SH-SY5Y (cell line): Measurements from ENCODE around the gene CCR7.

Experiments
- GATA2 ChIP-seq: IDR thresholded peaks from 2 replicates; pipeline ENCODE4 v1.6.1; 2011; ENCODE audit warnings: mild to moderate bottlenecking, low read depth, low read length
- GATA3 ChIP-seq: IDR thresholded peaks from 2 replicates; pipeline ENCODE4 v1.6.1; 2011; ENCODE audit warnings: low read depth, mild to moderate bottlenecking, low read length, moderate library complexity

The CCR7 gene

GRCh38 chr17:40564883-40565768 is at the start of gene CCR7:
Gene CCR7 (minus strand): TSS chr17:40565472. CDS start chr17:40565409, 63 bp downstream.
- TF ChIP-seq GATA3: no peak
- TF ChIP-seq GATA2: no peak

- TF ChIP-seq GATA2 (no peak), GATA3 (no peak)
Measured at GRCh38 chr17:40614431-40615067, 49.3 kb upstream of the CCR7 start.

- TF ChIP-seq GATA2 (no peak), GATA3 (no peak)
Measured at GRCh38 chr17:40613467-40614154, 48.3 kb upstream of the CCR7 start.

- TF ChIP-seq GATA3 (no peak), GATA2 (no peak)
Measured at GRCh38 chr17:40612599-40613244, 47.5 kb upstream of the CCR7 start.

GRCh38 chr17:40611840-40612474 is 46.7 kb upstream of the CCR7 start:
- no peak for TF ChIP-seq GATA2
- TF ChIP-seq GATA3: no peak

GRCh38 chr17:40610359-40610758 is 45.1 kb upstream of the CCR7 start:
- TF ChIP-seq GATA2 (no peak), GATA3 (no peak)

- TF ChIP-seq GATA3 (no peak), GATA2 (no peak)
Measured at GRCh38 chr17:40608061-40608581, 42.8 kb upstream of the CCR7 start.

GRCh38 chr17:40607641-40608040 is 42.4 kb upstream of the CCR7 start:
- no peak for TF ChIP-seq GATA3
- no peak for TF ChIP-seq GATA2

GRCh38 chr17:40606548-40607353 is 41.5 kb upstream of the CCR7 start:
- TF ChIP-seq GATA2: no peak
- TF ChIP-seq GATA3: no peak

GRCh38 chr17:40605306-40605705 is 40.0 kb upstream of the CCR7 start:
- TF ChIP-seq GATA2 (no peak), GATA3 (no peak)

- TF ChIP-seq GATA3 (no peak), GATA2 (no peak)
Measured at GRCh38 chr17:40604327-40605080, 39.2 kb upstream of the CCR7 start.
